HG03520 (cell line): ENCODE results near the gene LHX1.

ENCODE experiments used
- ATAC-seq: cut with Tn5 transposase; IDR thresholded peaks from one replicate; pipeline ENCODE4 v1.9.1; 2021; ENCODE audit warnings: mild to moderate bottlenecking, moderate library complexity; ENCODE audit not compliant: unreplicated experiment

LHX1 gene

GRCh38 chr17:36921095-36921851, 16.0 kb upstream of the LHX1 start:
- no peak for ATAC-seq

- ATAC-seq: no peak
Measured at GRCh38 chr17:36922175-36922574, 15.1 kb upstream of the LHX1 start.

DNA sequence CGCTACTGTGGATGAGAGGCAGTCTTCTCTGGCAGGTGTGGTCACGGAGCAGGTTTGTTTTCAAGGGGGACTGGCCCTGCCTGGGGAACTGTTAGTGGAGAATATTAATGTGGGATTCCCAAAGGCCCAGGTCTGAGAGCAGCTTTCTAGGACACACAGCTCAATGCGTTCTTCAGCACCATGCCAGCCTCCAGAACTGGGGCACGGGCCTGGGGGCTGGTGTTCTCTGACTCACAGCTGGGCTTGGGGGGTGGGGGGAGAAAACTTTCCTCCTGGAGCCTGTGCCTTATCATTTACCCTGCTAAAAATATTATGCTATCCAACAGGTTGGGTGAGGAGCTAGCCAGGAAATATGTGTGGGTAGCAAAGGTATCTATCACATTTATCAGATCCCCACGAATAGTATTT, 13.5 kb upstream of the LHX1 start:
- ATAC-seq: no peak

DNA sequence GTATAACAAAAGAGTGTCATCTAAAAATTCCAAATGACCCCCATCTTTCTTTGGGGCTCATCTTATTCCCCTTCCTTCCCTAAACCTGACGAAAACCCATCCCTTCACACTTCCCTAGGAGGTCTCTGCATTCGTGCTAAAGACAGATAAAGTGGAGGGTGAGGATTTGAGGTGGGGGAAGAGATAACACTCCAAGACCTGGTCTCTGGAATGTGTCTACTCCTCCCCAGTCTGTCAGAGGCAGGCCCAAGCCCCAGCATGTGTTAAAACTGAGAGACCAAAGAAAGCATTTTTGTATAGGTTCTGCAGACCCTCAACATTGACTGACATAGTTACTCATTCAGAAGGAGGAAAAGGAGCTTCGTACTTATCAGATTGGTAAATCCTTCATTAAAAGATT, 11.0 kb upstream of the LHX1 start:
- no peak for ATAC-seq

DNA sequence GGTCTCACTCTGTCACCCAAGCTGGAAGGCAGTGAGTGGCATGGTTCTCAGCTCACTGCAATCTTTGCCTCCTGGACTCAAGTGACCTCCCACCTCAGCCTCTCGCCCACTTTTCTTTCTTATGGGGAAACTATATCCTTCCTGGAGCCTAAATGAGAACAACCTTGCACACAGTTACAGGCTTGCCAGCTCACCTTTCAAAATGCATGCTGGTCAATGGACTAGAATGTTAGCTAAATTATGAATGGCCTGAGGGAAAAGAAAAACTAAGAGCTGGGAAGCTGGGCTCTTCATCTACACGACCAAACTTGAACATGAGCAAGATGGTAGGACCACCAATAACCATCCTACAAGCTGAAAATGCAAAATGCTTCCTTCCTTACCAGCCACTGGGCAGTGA, 10.6 kb upstream of the LHX1 start:
- ATAC-seq: no peak

DNA sequence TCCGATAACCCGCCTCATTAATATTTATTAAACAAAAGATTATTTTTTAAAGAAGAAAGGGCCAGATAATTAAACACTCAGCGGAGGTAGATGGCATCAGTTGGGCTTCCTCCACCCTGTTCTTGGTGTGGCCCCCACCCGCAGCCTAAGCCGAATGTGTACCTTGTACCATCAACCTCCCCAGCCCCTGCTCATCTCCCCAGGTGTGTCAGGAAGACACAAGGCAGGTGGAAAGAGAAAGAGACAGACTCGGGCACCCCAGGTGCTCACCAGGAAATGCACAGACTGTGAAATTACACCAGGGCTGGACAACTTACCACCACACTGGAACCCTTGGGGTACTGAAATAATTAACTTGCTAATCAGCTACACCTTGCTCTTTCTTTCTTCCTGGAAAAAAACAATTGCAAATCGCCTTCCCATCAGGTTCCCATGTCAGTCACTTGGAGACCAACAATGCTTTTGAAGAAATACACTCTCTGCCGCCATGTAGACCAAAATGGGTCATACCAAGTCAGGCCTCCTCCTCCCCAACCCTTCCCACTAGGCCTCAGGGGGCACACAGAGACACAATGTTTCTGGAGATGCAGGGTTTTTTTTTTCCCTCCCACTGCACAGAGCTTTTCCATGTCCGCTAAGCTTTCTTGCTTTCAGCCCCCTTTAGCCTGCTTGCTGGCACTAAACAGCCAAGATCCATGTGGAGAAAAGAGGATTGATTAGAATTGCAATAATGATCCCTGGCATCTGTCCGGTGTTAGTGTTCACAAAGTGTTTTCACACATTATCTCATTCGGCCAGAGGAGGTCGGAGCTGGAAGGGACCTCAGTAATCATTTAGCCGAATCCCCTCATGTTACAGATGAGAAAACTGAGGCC, 8.6 kb upstream of the LHX1 start:
- ATAC-seq: no peak

DNA sequence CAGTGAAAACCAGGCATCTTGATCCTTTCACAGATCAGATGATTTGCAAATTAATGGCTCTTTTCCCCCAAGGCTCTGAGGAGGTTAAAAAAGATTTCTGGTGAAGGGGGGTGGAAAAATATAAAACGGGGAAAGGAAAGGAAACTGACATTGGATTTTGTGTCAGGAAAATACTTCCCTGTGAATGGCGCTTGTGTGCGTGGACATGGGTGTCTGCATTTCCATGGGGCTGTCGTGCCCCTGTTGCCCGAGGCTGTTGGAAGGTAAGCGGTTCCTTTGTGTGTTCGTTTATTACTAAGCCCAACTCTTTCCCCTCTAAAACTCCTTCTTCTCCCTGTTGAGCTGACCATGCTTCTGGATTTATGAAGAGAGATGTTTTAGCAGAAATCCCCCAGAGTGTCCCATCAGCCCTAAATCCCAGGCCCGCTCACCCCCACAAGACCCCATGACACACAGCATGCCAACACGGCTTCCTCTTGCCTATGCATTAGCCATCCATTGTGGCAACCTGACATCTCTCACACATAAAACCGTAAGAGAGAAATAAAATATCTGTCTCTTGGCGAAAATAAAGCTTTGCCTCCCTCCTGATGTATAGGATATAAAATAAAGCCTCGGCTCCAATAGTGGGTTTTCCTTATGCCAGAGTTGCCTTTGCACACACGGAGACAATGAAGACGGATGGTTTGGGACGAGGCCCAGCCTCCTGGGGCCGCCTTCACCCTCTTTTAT, 7.3 kb upstream of the LHX1 start:
- no peak for ATAC-seq

- ATAC-seq: no peak
Measured at GRCh38 chr17:36930583-36930900, 6.7 kb upstream of the LHX1 start.

DNA sequence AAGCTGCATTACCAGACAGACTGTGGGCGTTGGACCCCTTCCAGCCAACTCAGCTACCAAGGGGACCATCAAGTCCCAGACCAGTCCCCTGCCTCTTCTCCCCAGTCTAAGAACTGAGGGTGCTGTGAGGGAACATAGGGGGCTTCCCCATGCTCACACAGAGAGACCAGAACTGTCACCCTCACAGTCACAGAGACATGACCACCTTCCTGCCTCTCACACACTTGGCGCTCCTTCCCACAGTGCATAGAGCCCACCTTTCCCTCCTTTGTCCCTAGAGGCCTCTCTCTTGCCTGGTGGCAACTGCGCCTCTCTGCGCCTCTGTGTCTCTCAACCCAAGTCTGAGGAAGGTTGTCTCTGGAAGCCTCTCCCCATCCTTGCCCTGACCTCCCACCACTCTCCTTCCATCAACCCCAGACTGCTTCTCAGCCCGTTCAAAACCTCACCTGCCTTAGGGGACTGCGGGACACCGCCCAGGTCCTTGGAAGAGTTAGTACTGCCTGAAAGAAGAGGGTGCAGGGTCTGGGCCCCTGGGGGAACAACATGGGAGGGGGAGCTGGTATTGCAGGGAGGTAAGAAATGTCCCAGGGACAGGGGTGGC, 6.1 kb upstream of the LHX1 start:
- no peak for ATAC-seq

GRCh38 chr17:36931697-36932382, 5.4 kb upstream of the LHX1 start:
- ATAC-seq: no peak

DNA sequence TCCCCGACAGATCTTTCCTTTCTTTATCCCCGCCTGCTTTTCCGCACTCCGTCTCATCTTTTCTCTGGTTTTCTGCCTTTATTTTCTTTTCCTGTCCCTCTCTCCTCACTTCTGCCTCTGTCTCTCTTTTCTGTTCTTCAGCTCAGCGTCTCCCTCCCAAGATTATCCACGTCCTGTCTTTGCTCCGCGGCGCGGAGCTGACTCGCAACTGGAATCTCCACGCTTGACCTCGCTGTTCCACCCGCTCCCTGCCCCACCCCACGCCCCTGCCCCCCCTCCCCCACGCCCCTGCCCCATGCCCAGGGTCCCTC, 4.9 kb upstream of the LHX1 start:
- ATAC-seq: no peak

DNA sequence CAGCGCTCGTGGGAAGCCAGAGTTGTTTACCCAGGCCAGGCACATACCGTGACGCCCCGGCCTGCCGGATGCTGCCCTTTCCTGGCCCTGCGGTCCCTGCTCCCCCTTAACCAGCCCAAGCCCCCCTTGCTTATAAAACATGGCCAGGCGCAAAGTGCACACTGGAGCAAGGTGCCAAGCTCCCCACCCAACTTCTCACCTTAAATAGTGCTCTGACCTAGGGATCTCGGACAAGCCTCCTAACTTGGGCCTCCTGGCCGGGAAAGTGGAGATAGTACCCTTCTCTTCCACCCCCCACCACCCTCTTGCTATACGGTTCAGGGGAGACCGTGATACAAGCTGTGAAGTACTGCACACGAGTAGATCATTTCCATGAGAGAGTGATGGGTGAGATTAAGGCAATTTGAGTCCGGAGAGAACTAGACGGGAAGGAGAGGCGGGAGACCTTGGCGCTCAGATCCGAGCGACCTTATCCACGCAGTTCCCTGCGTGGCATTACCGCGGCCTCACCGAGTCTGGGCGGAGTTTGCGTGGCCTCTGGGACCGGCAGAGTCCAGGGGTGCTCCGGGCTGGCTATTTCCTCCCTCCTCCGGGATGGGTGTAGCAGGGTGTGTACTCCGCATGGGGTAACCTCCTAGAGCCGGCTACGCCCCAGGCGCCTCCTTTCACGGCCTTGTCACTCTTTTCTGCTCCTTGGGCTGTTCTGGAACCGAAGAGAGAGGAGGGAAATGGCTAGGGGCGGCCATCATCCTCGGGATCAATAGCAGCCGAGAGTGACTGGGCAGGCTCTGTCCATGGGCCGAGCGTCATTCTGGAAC, 4.4 kb upstream of the LHX1 start:
- ATAC-seq: no peak

DNA sequence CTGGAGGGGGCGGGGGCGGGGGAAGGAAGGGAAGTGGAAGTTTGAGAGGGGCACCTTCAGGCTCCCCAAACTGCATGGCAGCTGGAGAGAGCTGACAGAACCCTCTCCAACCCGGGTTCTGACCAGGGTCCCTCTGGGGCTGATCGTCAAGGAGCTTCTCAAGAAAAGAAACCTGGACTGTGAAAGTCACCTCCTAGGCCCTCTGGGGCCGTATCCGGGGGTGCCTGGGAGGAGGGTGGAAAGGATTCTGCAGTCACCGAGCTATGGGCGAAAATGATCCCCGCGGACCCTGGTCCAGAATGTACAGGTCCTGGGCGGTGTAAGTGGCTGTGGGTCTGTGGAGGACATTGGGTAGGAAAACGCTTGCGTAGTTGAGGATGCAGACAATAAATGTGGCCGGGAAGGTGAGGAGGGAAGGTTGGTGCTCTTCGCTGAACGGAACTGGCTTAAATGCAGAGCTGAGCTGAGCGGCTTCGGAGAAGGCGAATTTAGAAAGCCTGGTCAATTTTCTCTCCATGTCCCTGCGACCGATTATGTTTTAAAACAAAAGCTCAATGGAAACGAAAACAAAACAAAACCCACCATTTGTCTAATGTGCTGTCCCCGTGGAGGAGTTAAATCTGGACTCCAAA, 3.6 kb upstream of the LHX1 start:
- no peak for ATAC-seq

DNA sequence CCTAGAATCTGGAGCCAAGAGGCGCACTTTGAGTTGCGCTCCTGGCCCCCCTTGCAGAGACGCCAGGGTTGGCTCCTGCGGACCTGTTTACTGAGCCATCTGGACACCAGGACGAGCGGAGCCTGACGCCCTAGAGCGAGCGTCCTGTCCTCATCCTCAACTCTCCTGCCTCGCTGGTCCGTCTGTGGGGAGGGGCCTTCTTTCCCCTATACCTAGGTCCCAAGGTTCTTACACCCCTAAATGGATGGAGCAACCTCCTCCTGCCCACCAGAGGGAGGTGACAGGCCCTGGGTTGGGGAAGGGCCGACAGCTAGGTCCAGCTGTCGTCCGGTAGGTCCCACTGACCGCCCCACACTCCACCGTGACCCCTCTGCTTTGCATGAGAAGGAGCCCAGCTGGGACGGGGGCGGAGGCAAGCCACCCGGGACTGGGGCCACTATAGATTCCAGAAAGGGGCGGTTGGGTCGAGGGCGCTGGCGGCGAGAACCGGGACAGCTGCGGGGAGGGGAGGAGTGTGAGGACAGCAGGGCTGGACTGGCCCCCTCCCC, 3.1 kb upstream of the LHX1 start:
- no peak for ATAC-seq

- no peak for ATAC-seq
Measured at GRCh38 chr17:36934692-36935630, 2.3 kb upstream of the LHX1 start.

- no peak for ATAC-seq
Measured at GRCh38 chr17:36935671-36936454, 1.4 kb upstream of the LHX1 start.

- no peak for ATAC-seq
Measured at GRCh38 chr17:36936455-36937000, 747 bp upstream of the LHX1 start.
